ENCODE results near the gene AGAP1.

The AGAP1 gene

GRCh38 chr2:235670974-235671787, 177.3 kb downstream of the AGAP1 start:
- no peak for DNase-seq

- no peak for DNase-seq
Observed at GRCh38 chr2:235672720-235673119, 178.9 kb downstream of the AGAP1 start.

GRCh38 chr2:235674146-235674545, 180.3 kb downstream of the AGAP1 start:
- no peak for DNase-seq

- no peak for DNase-seq
Observed at GRCh38 chr2:235674812-235675211, 181.0 kb downstream of the AGAP1 start.

GRCh38 chr2:235675678-235676535, 182.1 kb downstream of the AGAP1 start:
- no peak for DNase-seq

- no peak for DNase-seq
Observed at GRCh38 chr2:235676536-235676799, 182.6 kb downstream of the AGAP1 start.

- no peak for DNase-seq
Observed at GRCh38 chr2:235677276-235677788, 183.5 kb downstream of the AGAP1 start.

- DNase-seq: no peak
Observed at GRCh38 chr2:235677937-235678336, 184.1 kb downstream of the AGAP1 start.

GRCh38 chr2:235678712-235679111, 184.9 kb downstream of the AGAP1 start:
- no peak for DNase-seq

- no peak for DNase-seq
Observed at GRCh38 chr2:235679471-235679870, 185.6 kb downstream of the AGAP1 start.

GRCh38 chr2:235685024-235685721, 191.3 kb downstream of the AGAP1 start:
- no peak for DNase-seq

GRCh38 chr2:235688511-235689426, 194.9 kb downstream of the AGAP1 start:
- DNase-seq: no peak

GRCh38 chr2:235689427-235689853, 195.6 kb downstream of the AGAP1 start:
- DNase-seq: no peak

- DNase-seq: no peak
Observed at GRCh38 chr2:235690082-235690808, 196.4 kb downstream of the AGAP1 start.

- no peak for DNase-seq
Observed at GRCh38 chr2:235690809-235691450, 197.1 kb downstream of the AGAP1 start.

- DNase-seq: no peak
Observed at GRCh38 chr2:235692076-235692475, 198.2 kb downstream of the AGAP1 start.

- DNase-seq: no peak
Observed at GRCh38 chr2:235692671-235693171, 198.9 kb downstream of the AGAP1 start.

- no peak for DNase-seq
Observed at GRCh38 chr2:235693279-235693678, 199.4 kb downstream of the AGAP1 start.

- DNase-seq: no peak
Observed at GRCh38 chr2:235694721-235695601, 201.1 kb downstream of the AGAP1 start.

GRCh38 chr2:235695602-235695895, 201.7 kb downstream of the AGAP1 start:
- DNase-seq: no peak
